DMS 273 (cell line): ENCODE data around the gene ZNF585A.

ENCODE experiments used
- DNase-seq: peaks from one replicate; lab custom pipeline; 2025; ENCODE audit not compliant: unreplicated experiment; lab: John Stamatoyannopoulos, UW

ZNF585A gene

DNA sequence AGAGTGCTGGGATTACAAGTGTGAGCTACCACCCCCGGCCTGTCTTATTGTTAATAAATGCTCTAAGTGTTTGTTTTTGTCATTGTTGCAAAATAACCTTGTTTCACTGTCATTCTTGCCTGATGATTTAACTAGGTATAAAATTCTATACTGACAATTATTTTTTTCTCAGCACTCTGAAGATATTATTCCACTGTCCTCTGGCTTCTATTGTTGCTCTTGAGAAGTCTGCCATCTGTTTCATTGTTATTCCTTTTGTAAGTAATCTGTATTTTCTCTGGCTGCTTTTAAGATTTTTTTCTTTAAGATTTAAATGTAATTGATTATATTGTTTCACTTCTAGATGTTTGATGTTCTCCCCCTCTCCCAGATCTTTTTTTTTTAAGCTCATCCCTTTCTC lies 76.6 kb downstream of the ZNF585A start:
- no peak for DNase-seq
